HG03354 (cell line): ENCODE results near the gene PSME4.
"Not testable (repeated sequence)": the region's sequence is repeated elsewhere in the genome, so short reads cannot be mapped to it uniquely, and the experiment has no call there.

Experiments used
- ATAC-seq: cut with Tn5 transposase; IDR thresholded peaks from one replicate; pipeline ENCODE4 v1.9.1; 2021; ENCODE audit warnings: mild to moderate bottlenecking; ENCODE audit not compliant: unreplicated experiment, poor library complexity, severe bottlenecking

PSME4 gene

GRCh38 chr2:53852532-53852931, 118.3 kb downstream of the PSME4 start:
- no peak for ATAC-seq

DNA sequence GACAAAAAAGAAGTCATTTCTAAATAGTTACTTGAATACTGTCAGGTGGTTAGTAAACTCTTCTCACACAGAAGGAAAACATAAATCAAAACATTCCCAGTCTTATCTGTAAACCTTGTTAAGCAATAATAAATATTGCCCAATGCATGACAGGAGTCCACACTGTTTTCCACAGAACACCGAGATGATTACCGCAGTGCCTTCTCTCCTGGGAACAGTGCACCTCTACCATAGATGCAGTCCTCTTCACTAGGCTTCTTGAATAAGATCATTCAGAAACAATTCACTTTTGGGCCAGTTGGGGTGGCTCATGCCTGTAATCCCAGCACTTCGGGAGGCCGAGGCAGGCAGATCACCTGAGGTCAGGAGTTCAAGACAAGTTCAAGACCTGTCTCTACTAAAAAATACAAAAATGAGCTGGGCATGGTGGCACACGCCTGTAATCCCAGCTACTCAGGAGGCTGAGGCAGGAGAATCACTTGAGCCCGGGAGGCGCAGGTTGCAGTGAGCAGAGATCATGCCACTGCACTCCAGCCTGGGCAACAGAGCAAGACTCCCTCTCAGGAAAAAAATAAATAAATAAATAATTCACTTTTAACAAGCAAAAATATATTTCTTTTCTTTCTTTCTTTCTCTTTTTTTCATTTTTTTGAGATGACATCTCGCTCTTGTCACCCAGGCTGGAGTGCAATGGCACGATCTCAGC, 119.6 kb downstream of the PSME4 start:
- ATAC-seq = not testable (repeated sequence)

DNA sequence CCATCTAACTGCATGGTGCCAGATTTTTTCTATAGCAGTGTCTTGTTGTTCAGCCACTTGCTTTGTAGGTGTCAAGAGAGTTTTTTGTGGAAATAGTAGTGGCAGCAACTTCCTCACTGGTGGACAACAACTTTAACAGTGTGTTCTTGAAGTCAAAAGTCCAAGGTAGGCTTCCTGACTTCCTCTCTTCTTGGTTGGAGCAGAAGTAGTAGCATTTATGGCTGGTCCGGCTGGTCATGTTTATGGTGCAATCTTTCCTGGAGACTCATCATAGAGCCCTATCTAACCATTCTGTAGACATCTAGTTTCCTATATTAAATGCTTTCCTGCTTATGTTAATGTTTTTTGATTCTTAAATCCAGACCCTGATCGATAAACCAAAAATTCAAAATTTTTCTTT, 122.7 kb downstream of the PSME4 start:
- no peak for ATAC-seq

- ATAC-seq = no peak
Observed at GRCh38 chr2:53843595-53843994, 127.2 kb downstream of the PSME4 start.

DNA sequence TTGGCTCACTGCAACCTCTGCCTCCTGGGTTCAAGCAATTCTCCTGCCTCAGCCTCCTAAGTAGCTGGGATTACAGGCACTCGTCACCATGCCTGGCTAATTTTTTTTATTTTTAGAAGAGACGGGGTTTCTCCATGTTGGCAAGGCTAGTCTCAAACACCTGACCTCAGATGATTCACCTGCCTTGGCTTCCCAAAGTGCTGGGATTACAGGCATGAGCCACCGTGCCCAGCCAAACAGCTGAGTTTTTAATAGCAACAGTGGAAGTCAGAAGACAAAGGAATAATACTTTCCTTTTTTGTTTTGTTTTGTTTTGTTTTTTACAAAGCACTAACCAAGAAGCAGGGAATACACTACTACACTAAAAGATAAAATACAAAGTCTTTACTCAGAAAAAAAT, 127.9 kb downstream of the PSME4 start:
- ATAC-seq = no peak

- not testable (repeated sequence) for ATAC-seq
Observed at GRCh38 chr2:53841651-53842050, 129.1 kb downstream of the PSME4 start.

- ATAC-seq = no peak
Observed at GRCh38 chr2:53840580-53840979, 130.2 kb downstream of the PSME4 start.

DNA sequence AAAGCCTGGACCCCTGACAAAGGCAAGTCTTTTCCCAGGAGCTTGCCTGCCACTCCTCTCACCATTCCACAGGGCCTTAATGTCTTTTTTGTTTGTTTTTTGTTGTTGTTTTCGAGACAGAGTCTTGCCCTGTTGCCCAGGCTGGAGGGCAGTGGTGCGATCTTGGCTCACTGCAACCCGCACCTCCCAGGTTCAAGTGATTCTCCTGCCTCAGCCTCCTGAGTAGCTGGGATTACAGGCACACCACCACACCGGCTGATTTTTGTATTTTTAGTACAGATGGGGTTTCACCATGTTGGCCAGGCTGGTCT, 140.9 kb downstream of the PSME4 start:
- not testable (repeated sequence) for ATAC-seq

- ATAC-seq = no peak
Observed at GRCh38 chr2:53829273-53829979, 141.4 kb downstream of the PSME4 start.

DNA sequence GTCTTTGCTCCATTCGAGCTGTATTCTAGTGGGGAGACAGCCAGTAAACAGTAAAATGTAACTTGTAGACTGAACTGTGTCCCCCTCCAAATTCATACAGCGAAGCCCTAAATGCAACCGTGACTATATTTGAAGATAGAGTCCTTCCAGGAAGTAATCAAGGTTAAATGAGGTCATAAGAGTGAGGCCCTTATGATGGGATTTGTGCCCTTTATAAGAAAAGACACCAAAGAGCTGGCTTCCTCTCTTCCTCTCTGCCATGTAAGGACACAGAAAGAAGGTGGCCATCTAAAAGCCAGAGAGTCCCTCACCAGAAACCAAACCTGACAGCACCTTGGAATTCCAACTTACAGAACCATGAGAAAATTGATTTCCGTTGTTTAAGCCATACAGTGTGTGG, 142.5 kb downstream of the PSME4 start:
- no peak for ATAC-seq

GRCh38 chr2:53827398-53828175, 143.2 kb downstream of the PSME4 start:
- ATAC-seq = no peak

GRCh38 chr2:53826587-53827397, 144.0 kb downstream of the PSME4 start:
- ATAC-seq = no peak

DNA sequence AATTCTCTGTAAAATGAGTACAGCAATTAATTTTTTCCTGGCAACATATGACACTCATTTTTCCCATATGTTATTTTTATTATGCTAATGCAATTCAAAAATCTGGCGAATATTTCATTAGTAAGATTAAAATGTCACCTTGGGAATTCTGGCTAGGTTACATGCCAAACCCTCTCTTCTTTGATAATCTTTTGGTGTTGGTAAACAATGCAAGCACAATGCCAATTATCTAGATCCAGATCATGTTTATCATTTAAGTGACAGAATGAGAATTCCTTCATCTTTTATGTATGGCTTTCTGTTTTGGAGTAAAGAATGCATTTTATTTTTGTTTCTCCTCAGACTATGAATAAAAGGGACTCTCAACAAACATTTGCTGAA, 144.8 kb downstream of the PSME4 start:
- no peak for ATAC-seq

DNA sequence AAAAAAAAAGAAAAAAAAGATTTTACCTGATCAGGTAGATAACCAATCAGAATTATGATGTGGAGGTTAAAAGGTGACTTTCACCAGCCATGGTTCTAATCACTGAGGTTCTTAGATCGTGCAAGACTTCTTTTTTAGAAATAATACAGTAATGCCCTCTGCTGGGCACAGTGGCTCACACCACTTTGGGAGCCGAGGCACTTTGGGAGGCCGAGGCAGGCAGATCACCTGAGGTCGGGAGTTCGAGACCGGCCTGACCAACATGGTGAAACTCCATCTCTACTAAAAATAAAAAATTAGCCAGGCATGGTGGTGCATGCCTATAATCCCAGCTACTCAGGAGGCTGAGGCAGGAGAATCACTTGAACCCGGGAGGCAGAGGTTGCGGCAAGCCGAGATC, 147.2 kb downstream of the PSME4 start:
- ATAC-seq = peak; percentile 49

GRCh38 chr2:53821810-53822209, 149.0 kb downstream of the PSME4 start:
- ATAC-seq = no peak

DNA sequence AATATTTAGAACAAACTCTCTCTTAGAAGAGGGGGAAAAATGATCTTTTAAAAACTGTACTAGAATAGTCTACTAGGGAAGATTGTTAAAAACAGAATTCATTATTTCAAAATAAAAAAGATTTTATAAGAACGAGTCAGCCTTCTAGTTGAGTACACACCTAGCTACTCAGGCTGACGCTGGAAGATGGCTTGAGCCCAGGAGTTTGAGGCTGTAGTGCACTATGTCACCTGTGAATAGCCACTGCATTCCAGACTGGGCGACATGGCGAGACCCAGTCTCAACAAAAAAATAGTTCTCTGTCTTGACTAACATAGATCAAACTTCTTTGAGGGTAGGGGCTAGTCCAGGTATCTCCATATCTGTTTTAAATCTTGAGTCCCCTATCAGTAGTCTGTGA, 150.1 kb downstream of the PSME4 start:
- no peak for ATAC-seq

GRCh38 chr2:53820048-53820447, 150.7 kb downstream of the PSME4 start:
- ATAC-seq = no peak

- no peak for ATAC-seq
Observed at GRCh38 chr2:53819634-53820033, 151.2 kb downstream of the PSME4 start.

- no peak for ATAC-seq
Observed at GRCh38 chr2:53818854-53819435, 151.8 kb downstream of the PSME4 start.
